GM12872 (cell line): ENCODE measurements around the gene FKBP1C.

Experiments used
- CTCF ChIP-seq: IDR thresholded peaks from 3 replicates; pipeline ENCODE4 v1.5.1; 2011; ENCODE audit warnings: low read depth, mild to moderate bottlenecking, low read length, moderate library complexity; ENCODE audit not compliant: insufficient read depth

The FKBP1C gene

GRCh38 chr6:63213325-63213724 lies 2.1 kb downstream of the FKBP1C start:
- no peak for TF ChIP-seq CTCF

DNA sequence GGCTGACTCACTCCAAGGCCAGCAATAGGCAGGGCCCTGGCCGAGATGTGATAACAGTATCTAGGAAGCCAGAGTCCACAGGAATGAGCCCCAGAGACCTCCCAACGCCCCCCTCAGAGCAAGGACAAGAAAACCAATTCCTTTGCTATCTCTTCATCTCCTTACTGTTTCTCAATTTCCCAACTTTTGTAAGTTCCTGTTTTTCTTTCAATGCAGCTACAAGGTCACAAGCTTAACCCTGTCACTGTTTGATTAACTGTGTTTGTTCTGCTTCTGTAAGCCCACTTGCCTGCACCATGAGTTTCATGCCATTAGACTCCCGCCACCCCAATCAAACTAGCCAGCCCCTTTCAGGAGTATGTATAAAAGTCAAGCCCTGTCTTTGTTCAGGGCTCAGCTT lies 3.5 kb downstream of the FKBP1C start:
- TF ChIP-seq CTCF, result no peak

GRCh38 chr6:63224179-63224578 lies 12.9 kb downstream of the FKBP1C start:
- TF ChIP-seq CTCF, result no peak

- TF ChIP-seq CTCF, result no peak
Measured at GRCh38 chr6:63236398-63236817, 25.1 kb downstream of the FKBP1C start.

DNA sequence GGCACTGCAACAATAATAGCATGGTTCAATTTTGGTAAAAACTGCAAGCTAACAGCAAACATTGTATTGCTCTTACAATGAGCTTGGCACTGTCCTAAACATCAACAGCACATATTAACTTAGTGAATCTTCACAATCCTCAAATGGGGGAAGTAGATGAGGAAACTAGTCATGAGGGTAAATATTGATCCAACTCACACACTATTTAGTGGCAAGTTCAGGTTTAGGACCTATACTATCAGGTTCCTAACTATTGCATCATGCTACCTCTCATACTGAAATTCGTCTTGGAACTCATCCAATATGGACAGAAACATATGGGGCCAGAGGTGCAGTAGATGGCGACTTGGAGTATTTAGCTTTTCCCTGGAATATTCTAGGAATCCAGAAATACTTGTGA lies 34.2 kb downstream of the FKBP1C start:
- TF ChIP-seq CTCF, result no peak

- peak; percentile 34; the same call in 2 of the 3 replicates for TF ChIP-seq CTCF
Measured at GRCh38 chr6:63245909-63246308, 34.6 kb downstream of the FKBP1C start.

GRCh38 chr6:63246581-63246980 lies 35.3 kb downstream of the FKBP1C start:
- no peak for TF ChIP-seq CTCF

DNA sequence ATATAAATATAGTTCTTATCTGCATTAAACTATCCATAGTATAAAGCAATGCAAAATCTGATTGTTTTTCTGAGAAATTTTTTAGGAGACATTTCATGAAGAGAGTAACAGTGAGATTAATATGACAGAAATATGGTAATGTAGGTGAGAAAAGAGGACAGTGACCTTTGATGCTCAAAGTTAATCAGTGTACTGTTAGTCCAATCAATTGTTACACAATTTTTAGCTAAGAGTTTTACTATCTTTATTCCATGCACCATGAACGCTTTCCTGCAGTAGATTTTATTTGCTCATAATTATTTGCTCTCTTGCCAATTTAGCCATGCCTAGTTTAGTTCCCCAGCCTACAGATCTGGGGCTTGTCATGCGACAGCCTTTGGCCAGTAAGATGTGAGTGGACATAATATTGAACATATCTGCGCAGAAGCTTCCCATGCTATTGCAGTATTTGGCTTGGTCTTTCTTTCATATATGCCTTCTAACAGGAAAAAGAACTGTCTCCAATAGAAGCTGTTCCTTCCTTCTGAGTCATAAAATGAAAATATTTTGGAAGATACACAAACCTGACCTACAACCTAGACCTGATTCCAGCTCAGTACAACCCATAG lies 38.7 kb downstream of the FKBP1C start:
- TF ChIP-seq CTCF, result no peak
